HepG2 (cell line): ENCODE measurements around the gene PCDHGB1. TPM values are rescaled to one million over a fixed set of nuclear protein-coding genes. Genes with fewer than 3 reads are reported as not detected.

Source experiments
- FUBP1 ChIP-seq: sonication (generic); formaldehyde crosslinking; IDR thresholded peaks from 2 replicates; pipeline ENCODE4 v1.5.1; 2020; ENCODE audit warnings: missing genetic modification reagents, mild to moderate bottlenecking, borderline replicate concordance
- NFIC ChIP-seq: IDR thresholded peaks from 2 replicates; pipeline ENCODE4 v1.6.1; 2012; ENCODE audit warnings: mild to moderate bottlenecking, low read length, inconsistent platforms
- TERF1 ChIP-seq: sonication (generic); formaldehyde crosslinking; IDR thresholded peaks from 2 replicates; pipeline ENCODE4 v1.8.0; 2022; ENCODE audit warnings: mild to moderate bottlenecking, missing genetic modification reagents, moderate library complexity
- ZNF142 ChIP-seq: sonication (generic); formaldehyde crosslinking; IDR thresholded peaks from 2 replicates; pipeline ENCODE4 v1.4.0; 2020; ENCODE audit warnings: missing genetic modification reagents
- ZNF326 ChIP-seq: sonication (generic); formaldehyde crosslinking; IDR thresholded peaks from 2 replicates; pipeline ENCODE4 v1.4.0; 2020; ENCODE audit warnings: missing genetic modification reagents, borderline replicate concordance
- polyA plus RNA-seq, 8 experiments: library from polyadenylated mRNA; depleted of rRNA in 3 of 8; stranded (reverse) in 7 of 8; unstranded in 1 of 8; fragments of >200 nt; fragmentation: Illumina TruSeq in 4 of 8; extraction: Trizol in 4 of 8; gene quantifications; 2 replicates each; pipeline versions ENCODE4 v1.2.1 to v1.2.3, GENCODE V29; 2011 to 2016; ENCODE audit warnings: low read depth in 4 of 8, missing spikeins in 1 of 8, mixed read lengths in 1 of 8; ENCODE audit not compliant: insufficient read depth in 1 of 8
- total RNA-seq, 5 experiments: library from RNA; depleted of rRNA; stranded (reverse); fragments of >200 nt; fragmentation: Illumina TruSeq; extraction: Trizol; gene quantifications; 2 replicates each; pipeline ENCODE4 v1.2.3, GENCODE V29; 2016; ENCODE audit warnings: low read depth in 1 of 5

PCDHGB1 gene
- total and polyA plus RNA-seq, 2 of the 13 experiments (the other 11 are each of a cell fraction or from before 2014, with no cell fraction given), result 1.0 to 2.6 TPM

GRCh38 chr5:141320225-141321169 lies 29.4 kb upstream of the PCDHGB1 start, which contains the start of gene TAF7 (continued):
- TF ChIP-seq ZNF142 (CRISPR knock-in tag) (no peak; the same call in 1 of the 2 replicates), ZNF326 (CRISPR knock-in tag) (no peak), TERF1 (CRISPR knock-in tag) (no peak), NFIC (no peak), FUBP1 (CRISPR knock-in tag) (no peak)
